Glomerular visceral epithelial cell (primary cell): ENCODE results near the gene WAPL.

ENCODE experiments used
- DNase-seq: peaks from one replicate; pipeline ENCODE4 v3.0.0-alpha.2; 2016; ENCODE audit errors: extremely low spot score

The WAPL gene

GRCh38 chr10:86523348-86523747 is 1.8 kb upstream of the WAPL start:
- peak; percentile 22 for DNase-seq

- DNase-seq: no peak
These were observed 891 bp upstream of the WAPL start for GRCh38 chr10:86522510-86522855.

- DNase-seq: peak; percentile 71
These were observed 518 bp downstream of the WAPL start for GRCh38 chr10:86520871-86521677.

- DNase-seq: no peak
These were observed 2.8 kb downstream of the WAPL start for GRCh38 chr10:86518781-86519180.

GRCh38 chr10:86512137-86512536 is 9.5 kb downstream of the WAPL start:
- no peak for DNase-seq

GRCh38 chr10:86511027-86511865 is 10.3 kb downstream of the WAPL start:
- no peak for DNase-seq

GRCh38 chr10:86509145-86509544 is 12.4 kb downstream of the WAPL start:
- DNase-seq: no peak

GRCh38 chr10:86508217-86508616 is 13.4 kb downstream of the WAPL start:
- DNase-seq: no peak

GRCh38 chr10:86506499-86506898 is 15.1 kb downstream of the WAPL start:
- DNase-seq: peak; percentile 33

GRCh38 chr10:86506062-86506461 is 15.5 kb downstream of the WAPL start:
- DNase-seq: no peak

- DNase-seq: no peak
These were observed 17.1 kb downstream of the WAPL start for GRCh38 chr10:86504510-86504909.

GRCh38 chr10:86500846-86501245 is 20.7 kb downstream of the WAPL start:
- DNase-seq: no peak

GRCh38 chr10:86498598-86498997 is 23.0 kb downstream of the WAPL start:
- DNase-seq: no peak

- DNase-seq: peak; percentile 25
These were observed 24.0 kb downstream of the WAPL start for GRCh38 chr10:86497621-86498020.

GRCh38 chr10:86489960-86490612 is 31.5 kb downstream of the WAPL start:
- no peak for DNase-seq

- DNase-seq: no peak
These were observed 32.4 kb downstream of the WAPL start for GRCh38 chr10:86489071-86489810.

GRCh38 chr10:86486856-86487255 is 34.7 kb downstream of the WAPL start:
- no peak for DNase-seq

- DNase-seq: no peak
These were observed 37.9 kb downstream of the WAPL start for GRCh38 chr10:86483664-86484063.

- DNase-seq: no peak
These were observed 39.8 kb downstream of the WAPL start for GRCh38 chr10:86481761-86482160.

GRCh38 chr10:86480571-86480970 is 41.0 kb downstream of the WAPL start:
- DNase-seq: peak; percentile 34

- no peak for DNase-seq
These were observed 49.5 kb downstream of the WAPL start for GRCh38 chr10:86472061-86472460.
